MV-4-11 (cell line): ENCODE measurements around the gene TTLL6.
A peak's percentile ranks its signal among the peaks of the same experiment; 100 is the strongest.
"Not testable (repeated sequence)": the region's sequence is repeated elsewhere in the genome, so short reads cannot be mapped to it uniquely, and the experiment has no call there.

ENCODE experiments used
- DNase-seq: peaks from one replicate; lab custom pipeline; 2025; lab: John Stamatoyannopoulos, UW

The TTLL6 gene

GRCh38 chr17:48722915-48723422 is 94.1 kb downstream of the TTLL6 start, which contains the start of gene PRAC2:
Gene PRAC2, plus strand, starts transcription at chr17:48723185. Its CDS starts 1,226 bp downstream, at chr17:48724411.
- peak; percentile 54 for DNase-seq

GRCh38 chr17:48722201-48722907 is 94.7 kb downstream of the TTLL6 start, which contains the start of gene PRAC1:
Gene PRAC1, minus strand, starts transcription at chr17:48722518. Its CDS starts 126 bp downstream, at chr17:48722392.
- DNase-seq: no peak

DNA sequence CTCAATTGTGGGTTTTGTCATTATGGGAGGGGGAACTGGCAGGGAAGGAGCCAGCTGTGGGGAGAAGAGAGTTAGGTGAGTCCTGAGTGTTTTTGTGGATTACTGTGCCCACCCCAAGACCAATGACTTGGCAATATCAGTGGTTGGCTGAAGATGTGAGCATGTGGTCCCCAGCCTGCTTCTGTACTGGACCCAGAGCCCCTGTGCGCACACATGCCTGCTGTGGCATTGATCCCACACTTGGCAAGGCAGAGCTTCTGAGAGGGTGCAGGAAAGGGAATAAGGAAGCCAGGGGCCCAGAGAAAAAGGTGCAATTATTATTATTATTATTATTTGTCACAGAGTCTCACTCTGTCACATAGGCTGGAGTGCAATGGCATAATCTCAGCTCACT is 96.0 kb downstream of the TTLL6 start:
- no peak for DNase-seq

DNA sequence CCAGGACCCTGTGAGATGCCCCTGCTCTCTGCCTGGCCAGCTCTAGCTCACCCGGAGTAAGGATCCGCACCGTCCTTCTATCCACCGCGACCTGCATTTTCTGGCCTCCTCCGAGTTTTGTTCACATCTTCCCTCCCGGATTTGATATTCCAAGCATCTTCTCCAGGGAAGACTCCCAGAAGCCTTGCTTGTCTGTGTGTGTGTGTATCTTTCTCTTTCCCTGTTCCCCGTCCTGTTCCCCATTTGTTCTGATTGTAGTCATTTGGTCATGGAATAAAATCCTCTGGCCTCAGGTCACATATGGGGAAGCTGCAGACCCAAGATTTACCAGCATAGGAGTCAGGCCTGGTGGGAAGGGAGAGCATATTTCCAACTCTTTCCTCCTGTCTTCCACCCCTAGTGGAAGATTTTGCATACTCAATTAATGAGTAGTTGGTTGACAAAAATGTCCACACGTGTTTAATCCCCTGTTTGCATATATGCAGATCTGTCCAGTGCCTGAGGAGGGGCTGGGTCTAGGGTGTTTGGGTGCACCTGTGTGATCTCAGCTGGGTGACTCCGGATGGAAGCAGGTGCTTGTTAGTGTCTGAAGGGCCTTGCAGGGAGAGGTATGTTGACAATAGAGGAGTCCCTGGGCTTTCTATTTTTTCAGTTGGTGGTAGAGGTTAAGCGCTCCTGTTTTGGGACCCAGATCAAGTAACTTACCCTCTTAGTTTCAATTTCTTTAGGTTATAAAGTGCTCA is 96.6 kb downstream of the TTLL6 start:
- no peak for DNase-seq

DNA sequence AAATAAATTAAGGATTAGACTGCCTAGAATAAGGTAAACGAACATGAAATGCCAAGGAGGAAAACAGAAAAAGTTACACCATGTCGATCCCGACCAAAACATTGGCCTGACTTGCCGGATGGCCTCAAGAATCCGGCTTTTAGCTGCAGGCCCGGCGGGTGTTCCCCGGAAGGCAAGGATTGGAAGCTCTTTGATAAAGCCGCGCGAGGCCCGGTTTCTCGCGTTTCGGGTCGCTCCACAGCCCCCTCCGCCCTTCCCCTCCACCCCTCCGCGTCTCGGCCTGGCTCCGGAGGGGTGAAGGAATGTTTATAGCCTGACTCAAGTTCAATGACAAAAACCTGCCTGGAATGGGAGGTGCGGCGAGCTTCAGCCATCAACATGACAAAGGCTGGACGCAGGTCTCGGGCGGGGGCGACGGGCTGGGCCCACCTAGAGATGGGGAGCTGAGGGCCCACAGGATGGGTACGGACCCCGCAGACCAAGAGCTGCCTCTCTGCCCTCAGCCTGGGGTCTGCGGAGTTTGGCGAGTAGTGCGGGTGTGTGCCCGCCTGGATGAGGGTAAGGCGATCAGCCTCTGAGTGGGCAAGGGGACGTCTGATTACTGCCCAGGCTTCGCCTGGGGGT is 97.3 kb downstream of the TTLL6 start:
- DNase-seq: no peak

- DNase-seq: no peak
These were observed 98.0 kb downstream of the TTLL6 start for GRCh38 chr17:48718761-48719641.

- DNase-seq: no peak
These were observed 98.7 kb downstream of the TTLL6 start for GRCh38 chr17:48718227-48718760.

DNA sequence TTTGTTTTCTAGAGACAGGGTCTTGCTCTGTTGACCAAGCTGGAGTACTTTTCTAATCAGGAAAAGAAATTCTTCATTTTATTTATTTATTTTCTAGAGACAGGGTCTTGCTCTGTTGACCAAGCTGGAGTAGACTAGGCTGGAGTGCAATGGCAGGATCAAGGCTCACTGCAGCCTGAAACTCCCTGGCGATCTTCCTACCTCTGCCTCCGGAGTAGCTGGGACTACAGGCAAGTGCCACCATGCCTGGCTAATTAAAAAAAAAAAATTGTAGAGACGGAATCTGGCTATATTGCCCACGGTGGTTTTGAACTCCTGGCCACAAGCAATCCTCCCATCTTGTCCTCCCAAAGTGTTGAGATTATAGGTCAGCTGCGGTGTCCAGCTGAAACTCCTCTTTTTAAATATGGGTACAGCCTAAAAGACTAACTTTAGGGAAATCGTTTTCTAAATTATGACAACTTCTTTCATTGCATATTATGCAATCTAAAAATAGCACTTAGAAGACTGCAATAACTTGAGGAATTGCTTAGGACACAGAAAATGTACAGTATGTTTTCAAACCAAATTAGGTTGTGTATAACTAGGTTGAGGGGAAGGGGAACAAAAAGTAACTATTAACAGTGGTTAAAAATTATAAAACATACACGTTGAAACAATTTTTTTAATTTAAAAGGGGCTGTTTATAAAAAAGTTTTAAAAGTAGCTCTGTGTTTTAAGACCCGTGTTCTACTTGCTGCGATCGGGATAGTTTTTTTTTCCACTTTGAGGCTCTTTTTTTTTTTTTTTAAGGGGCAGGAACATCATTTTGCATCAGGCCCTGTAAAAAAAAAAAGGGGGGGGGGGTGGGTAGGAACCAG is 99.4 kb downstream of the TTLL6 start:
- DNase-seq: no peak

- DNase-seq: not testable (repeated sequence)
These were observed 100.5 kb downstream of the TTLL6 start for GRCh38 chr17:48716549-48716948.

DNA sequence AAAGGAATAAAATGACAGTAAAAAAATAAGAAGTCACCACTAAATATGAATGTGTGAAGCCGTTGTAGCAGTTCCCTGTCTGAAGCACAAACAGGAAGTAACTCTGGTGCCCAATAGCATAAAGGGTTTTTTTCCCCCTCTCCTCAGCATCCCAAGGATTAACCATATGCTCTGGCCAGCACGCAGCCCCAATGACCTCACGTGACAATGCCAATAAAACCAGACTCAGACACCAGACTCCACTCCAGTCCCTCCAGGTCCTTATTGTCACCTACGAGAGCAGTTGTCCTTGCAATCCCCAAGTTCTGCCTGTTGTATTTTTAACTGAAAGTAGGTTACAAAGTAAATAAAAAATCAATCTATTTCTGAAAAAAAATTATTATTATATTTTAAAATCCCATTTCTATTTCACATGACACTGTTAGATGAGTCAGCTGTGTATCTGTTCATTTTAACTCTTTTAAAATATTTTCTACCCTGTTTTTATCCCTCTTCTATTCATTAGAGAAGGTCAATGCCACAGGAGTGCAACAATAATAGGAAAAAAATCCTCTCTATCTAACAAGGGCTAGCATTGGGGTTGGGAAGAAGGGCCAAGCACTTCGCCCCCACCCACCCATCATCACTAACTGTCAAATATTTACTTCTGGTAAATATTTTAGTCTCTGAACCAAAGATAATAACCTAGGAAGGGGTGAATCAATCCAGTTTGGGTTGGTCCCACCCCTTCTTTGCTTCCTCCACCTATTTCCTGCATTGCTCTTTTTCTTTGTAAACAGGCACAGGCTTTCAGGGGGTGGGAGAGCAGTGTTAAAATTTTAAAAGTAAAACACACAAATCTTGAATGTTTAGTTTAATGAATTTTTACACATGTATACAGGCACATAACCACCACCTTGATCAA is 101.3 kb downstream of the TTLL6 start:
- peak; percentile 59 for DNase-seq
